ENCODE measurements around the gene PRXL2A.

The PRXL2A gene

GRCh38 chr10:80407812-80408241 lies 524 bp upstream of the PRXL2A start:
- Histone ChIP-seq H3K4me3 (replicated peaks; ENCODE audit: insufficient read depth, low read length) (no peak overlapping the region; the same call in 1 of the 2 replicates), H3K27me3 (ENCODE audit: insufficient read depth, poor library complexity, severe bottlenecking) (peaks cover 29% of the 10 kb centered on the region), H3K27ac (replicated peaks) (no peak overlapping the region)
- DNase-seq (ENCODE audit: low read depth in 1 of 2, low spot score in 1 of 2): no peak
- no peak for TF ChIP-seq SPI1 (IDR thresholded peaks at IDR 0.05; ENCODE audit: borderline replicate concordance, low read depth)
- no peak for TF ChIP-seq CTCF (IDR thresholded peaks at IDR 0.05; ENCODE audit: insufficient read depth, low read length)
- no peak for TF ChIP-seq POLR2AphosphoS5 (IDR thresholded peaks at IDR 0.05; ENCODE audit: low read depth)
- no peak for TF ChIP-seq GABPA (IDR thresholded peaks at IDR 0.05; ENCODE audit: low read depth)
- no peak for TF ChIP-seq REST (IDR thresholded peaks at IDR 0.05; ENCODE audit: insufficient replicate concordance, low read depth)

- no peak for TF ChIP-seq POLR2AphosphoS5 (IDR thresholded peaks at IDR 0.05; ENCODE audit: low read depth)
- H3K4me3 ChIP-seq (replicated peaks; ENCODE audit: insufficient read depth, low read length): no peak overlapping the region
- no peak overlapping the region for H3K27ac ChIP-seq (replicated peaks)
- DNase-seq (ENCODE audit: low read depth in 1 of 2, low spot score in 1 of 2): no peak
- H3K27me3 ChIP-seq (ENCODE audit: insufficient read depth, poor library complexity, severe bottlenecking): peaks cover 29% of the 10 kb centered on the region
Measured at GRCh38 chr10:80409121-80409520, 770 bp downstream of the PRXL2A start.

- H3K4me3 ChIP-seq (replicated peaks; ENCODE audit: insufficient read depth, low read length): no peak overlapping the region
- H3K27ac ChIP-seq (replicated peaks): no peak overlapping the region
- DNase-seq (ENCODE audit: low read depth in 1 of 2, low spot score in 1 of 2): no peak
- peaks cover 29% of the 10 kb centered on the region for H3K27me3 ChIP-seq (ENCODE audit: insufficient read depth, poor library complexity, severe bottlenecking)
- TF ChIP-seq CTCF (IDR thresholded peaks at IDR 0.05; ENCODE audit: insufficient read depth, low read length): no peak
- no peak for TF ChIP-seq POLR2AphosphoS5 (IDR thresholded peaks at IDR 0.05; ENCODE audit: low read depth)
- TF ChIP-seq SPI1 (IDR thresholded peaks at IDR 0.05; ENCODE audit: borderline replicate concordance, low read depth): no peak
- TF ChIP-seq REST (IDR thresholded peaks at IDR 0.05; ENCODE audit: insufficient replicate concordance, low read depth): no peak
- no peak for TF ChIP-seq GABPA (IDR thresholded peaks at IDR 0.05; ENCODE audit: low read depth)
Measured at GRCh38 chr10:80410122-80410521, 1.8 kb downstream of the PRXL2A start.

- no peak for DNase-seq (ENCODE audit: low read depth in 1 of 2, low spot score in 1 of 2)
- no peak overlapping the region for H3K4me3 ChIP-seq (replicated peaks; ENCODE audit: insufficient read depth, low read length)
- no peak overlapping the region for H3K27ac ChIP-seq (replicated peaks)
- TF ChIP-seq CTCF (IDR thresholded peaks at IDR 0.05; ENCODE audit: insufficient read depth, low read length) (no peak), POLR2AphosphoS5 (IDR thresholded peaks at IDR 0.05; ENCODE audit: low read depth) (no peak), REST (IDR thresholded peaks at IDR 0.05; ENCODE audit: insufficient replicate concordance, low read depth) (no peak), GABPA (IDR thresholded peaks at IDR 0.05; ENCODE audit: low read depth) (no peak), SPI1 (IDR thresholded peaks at IDR 0.05; ENCODE audit: borderline replicate concordance, low read depth) (no peak)
- H3K27me3 ChIP-seq (ENCODE audit: insufficient read depth, poor library complexity, severe bottlenecking): peaks cover 29% of the 10 kb centered on the region
Measured at GRCh38 chr10:80410578-80411145, 2.3 kb downstream of the PRXL2A start.

Measured in HL-60 (cell line).